ENCODE measurements around the gene CENPX. TPM values are rescaled to one million over a fixed set of nuclear protein-coding genes. Genes with fewer than 3 reads are reported as not detected.
A peak's percentile ranks its signal among the peaks of the same experiment; 100 is the strongest.

The CENPX gene
- polyA plus RNA-seq, 1 donor (not counting 4 experiments of a cell fraction or from before 2014, with no cell fraction given) = 48.2 TPM

DNA sequence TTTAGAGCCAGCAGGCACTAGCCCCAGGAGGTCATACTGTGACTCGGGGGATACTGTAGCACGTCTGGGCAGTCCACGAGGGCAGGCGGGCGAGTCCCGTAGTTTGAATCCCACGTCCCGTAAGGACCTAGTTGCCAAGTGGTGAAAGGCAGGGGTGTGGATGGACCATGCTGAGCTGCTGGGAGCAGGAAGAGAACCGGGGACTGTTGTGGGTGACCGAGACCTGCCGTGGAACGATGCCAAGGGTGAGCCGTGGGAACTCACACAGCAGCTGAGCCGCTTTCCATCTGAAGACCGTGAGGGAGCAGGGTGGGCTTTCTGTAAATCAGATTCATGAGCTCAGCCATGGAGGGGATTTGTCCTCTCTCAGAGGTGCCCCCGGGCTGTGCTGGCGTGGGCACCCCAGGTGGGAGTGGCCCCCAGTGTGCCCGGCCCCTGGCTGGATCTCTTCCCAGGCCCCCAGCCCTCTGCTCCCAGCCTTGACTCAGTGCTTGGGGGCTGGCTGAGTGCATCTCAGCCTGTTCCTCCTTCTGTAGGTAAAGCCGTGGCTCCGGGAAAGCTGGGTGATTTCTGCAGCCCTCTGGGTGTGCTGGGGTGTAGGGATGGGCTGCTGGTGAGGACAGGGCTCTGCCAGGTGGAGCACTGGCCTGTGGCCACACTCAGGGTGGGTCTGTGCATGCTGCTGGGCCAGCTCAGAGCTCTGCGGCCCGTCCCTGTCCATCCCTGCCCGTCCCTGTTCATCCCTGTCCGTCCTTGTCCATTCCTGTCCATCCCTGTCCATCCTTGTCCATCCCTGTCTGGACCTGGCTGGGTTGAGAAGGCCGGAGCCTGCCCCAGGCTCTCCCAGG, 31.6 kb downstream of the CENPX start:
- no peak for DNase-seq (ENCODE audit: low read depth, low spot score)
- Histone ChIP-seq H2AFZ (ENCODE audit: control insufficient read depth, low read length) (no peak overlapping the region), H3K9me1 (ENCODE audit: control insufficient read depth, extremely low read depth, insufficient read depth, low read length) (no peaks in the 10 kb centered on the region), H3K9ac (ENCODE audit: control insufficient read depth, extremely low read depth, insufficient read depth, low read length) (no peak overlapping the region), H3K27ac (ENCODE audit: control insufficient read depth, insufficient read depth, low read length) (no peak overlapping the region), H3K4me1 (ENCODE audit: control insufficient read depth, extremely low read depth, insufficient read depth, low read length) (peaks cover 14% of the 10 kb centered on the region), H3K4me2 (ENCODE audit: control insufficient read depth, extremely low read depth, insufficient read depth, low read depth, low read length) (peak overlapping the region; percentile 62), H4K20me1 (ENCODE audit: control insufficient read depth, extremely low read depth, insufficient read depth, low read length) (no peaks in the 10 kb centered on the region), H3K36me3 (ENCODE audit: control insufficient read depth in 2 of 2, extremely low read depth in 1 of 2, insufficient read depth in 2 of 2, low read length in 2 of 2) (peaks cover 0 to 6% of the 10 kb centered on the region in 2 experiments), H3K9me3 (ENCODE audit: control insufficient read depth, low read depth, low read length) (no peaks in the 10 kb centered on the region), H3K79me2 (ENCODE audit: control insufficient read depth, insufficient read depth, low read length) (no peaks in the 10 kb centered on the region), H3K27me3 (ENCODE audit: control insufficient read depth, extremely low read depth, insufficient read depth, low read length) (no peaks in the 10 kb centered on the region), H3K4me3 (ENCODE audit: control insufficient read depth in 2 of 3, extremely low read depth in 1 of 3, insufficient read depth in 2 of 3, low read depth in 1 of 3, low read length in 3 of 3) (no peak overlapping the region)
- dilution Hi-C loops (cut with MboI; ENCODE audit: extremely low pct_ligation_motif_present, low sequenced_read_pairs) = no loop called here
- TF ChIP-seq, protein P1, sequence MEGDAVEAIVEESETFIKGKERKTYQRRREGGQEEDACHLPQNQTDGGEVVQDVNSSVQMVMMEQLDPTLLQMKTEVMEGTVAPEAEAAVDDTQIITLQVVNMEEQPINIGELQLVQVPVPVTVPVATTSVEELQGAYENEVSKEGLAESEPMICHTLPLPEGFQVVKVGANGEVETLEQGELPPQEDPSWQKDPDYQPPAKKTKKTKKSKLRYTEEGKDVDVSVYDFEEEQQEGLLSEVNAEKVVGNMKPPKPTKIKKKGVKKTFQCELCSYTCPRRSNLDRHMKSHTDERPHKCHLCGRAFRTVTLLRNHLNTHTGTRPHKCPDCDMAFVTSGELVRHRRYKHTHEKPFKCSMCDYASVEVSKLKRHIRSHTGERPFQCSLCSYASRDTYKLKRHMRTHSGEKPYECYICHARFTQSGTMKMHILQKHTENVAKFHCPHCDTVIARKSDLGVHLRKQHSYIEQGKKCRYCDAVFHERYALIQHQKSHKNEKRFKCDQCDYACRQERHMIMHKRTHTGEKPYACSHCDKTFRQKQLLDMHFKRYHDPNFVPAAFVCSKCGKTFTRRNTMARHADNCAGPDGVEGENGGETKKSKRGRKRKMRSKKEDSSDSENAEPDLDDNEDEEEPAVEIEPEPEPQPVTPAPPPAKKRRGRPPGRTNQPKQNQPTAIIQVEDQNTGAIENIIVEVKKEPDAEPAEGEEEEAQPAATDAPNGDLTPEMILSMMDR (optimal IDR thresholded peaks at IDR 0.05 in 1 of 3, IDR thresholded peaks at IDR 0.05 in 1 of 3, conservative IDR thresholded peaks at IDR 0.05 in 1 of 3; ENCODE audit: extremely low read depth in 1 of 3, insufficient read depth in 2 of 3, low read length in 3 of 3) = no peak
- no peak for TF ChIP-seq EZH2 (IDR thresholded peaks at IDR 0.05; ENCODE audit: low read length)
- FAIRE-seq = no peak

DNA sequence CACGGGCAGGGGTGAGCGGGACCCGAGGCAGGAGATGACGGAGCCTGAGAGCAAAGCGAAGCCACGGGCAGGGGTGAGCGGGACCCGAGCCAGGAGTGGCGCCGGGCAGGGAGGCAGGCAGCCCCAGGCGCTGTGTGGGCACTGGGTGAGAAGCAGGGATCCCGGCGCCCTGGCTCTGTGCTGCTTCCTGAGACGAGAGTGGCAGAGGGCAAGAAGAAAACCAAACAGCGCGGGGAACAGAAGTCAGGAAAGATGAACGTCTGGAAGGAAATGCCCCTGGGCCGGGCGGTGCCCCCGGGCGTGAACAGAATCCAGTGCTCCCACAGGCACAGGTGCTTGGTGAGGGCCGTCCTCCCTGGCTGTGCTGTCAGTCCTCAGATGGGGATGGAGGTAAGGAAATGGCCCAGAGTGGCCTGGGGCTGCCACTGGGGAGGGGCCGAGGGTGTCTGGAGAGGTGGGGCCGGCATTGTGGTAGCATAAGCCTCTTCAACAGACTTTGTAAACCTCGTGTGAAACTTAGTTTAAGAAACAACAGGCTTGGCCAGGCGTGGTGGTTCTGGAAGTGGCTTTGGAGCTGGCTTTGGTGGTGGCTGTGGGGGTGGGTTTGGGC, 35.4 kb downstream of the CENPX start:
- Histone ChIP-seq H3K4me1 (ENCODE audit: control insufficient read depth, extremely low read depth, insufficient read depth, low read length) (peaks cover 10% of the 10 kb centered on the region), H2AFZ (ENCODE audit: control insufficient read depth, low read length) (no peak overlapping the region), H3K9me3 (ENCODE audit: control insufficient read depth, low read depth, low read length) (no peaks in the 10 kb centered on the region), H3K79me2 (ENCODE audit: control insufficient read depth, insufficient read depth, low read length) (no peaks in the 10 kb centered on the region), H3K9me1 (ENCODE audit: control insufficient read depth, extremely low read depth, insufficient read depth, low read length) (no peaks in the 10 kb centered on the region), H3K4me2 (ENCODE audit: control insufficient read depth, extremely low read depth, insufficient read depth, low read depth, low read length) (no peak overlapping the region), H3K9ac (ENCODE audit: control insufficient read depth, extremely low read depth, insufficient read depth, low read length) (no peak overlapping the region), H4K20me1 (ENCODE audit: control insufficient read depth, extremely low read depth, insufficient read depth, low read length) (no peaks in the 10 kb centered on the region), H3K4me3 (ENCODE audit: control insufficient read depth in 2 of 3, extremely low read depth in 1 of 3, insufficient read depth in 2 of 3, low read depth in 1 of 3, low read length in 3 of 3) (no peak overlapping the region), H3K27me3 (ENCODE audit: control insufficient read depth, extremely low read depth, insufficient read depth, low read length) (no peaks in the 10 kb centered on the region), H3K27ac (ENCODE audit: control insufficient read depth, insufficient read depth, low read length) (no peak overlapping the region), H3K36me3 (ENCODE audit: control insufficient read depth in 2 of 2, extremely low read depth in 1 of 2, insufficient read depth in 2 of 2, low read length in 2 of 2) (peaks cover 6 to 12% of the 10 kb centered on the region in 2 experiments)
- no peak for DNase-seq (ENCODE audit: low read depth, low spot score)
- dilution Hi-C loops (cut with MboI; ENCODE audit: extremely low pct_ligation_motif_present, low sequenced_read_pairs) = no loop called here
- FAIRE-seq = no peak
- TF ChIP-seq EZH2 (IDR thresholded peaks at IDR 0.05; ENCODE audit: low read length) = no peak
- TF ChIP-seq, protein P1 (optimal IDR thresholded peaks at IDR 0.05 in 1 of 3, IDR thresholded peaks at IDR 0.05 in 1 of 3, conservative IDR thresholded peaks at IDR 0.05 in 1 of 3; ENCODE audit: extremely low read depth in 1 of 3, insufficient read depth in 2 of 3, low read length in 3 of 3) = no peak
